Measurements from ENCODE around the gene APIP.
A peak's percentile ranks its signal among the peaks of the same experiment; 100 is the strongest.

Gene APIP, protein sequence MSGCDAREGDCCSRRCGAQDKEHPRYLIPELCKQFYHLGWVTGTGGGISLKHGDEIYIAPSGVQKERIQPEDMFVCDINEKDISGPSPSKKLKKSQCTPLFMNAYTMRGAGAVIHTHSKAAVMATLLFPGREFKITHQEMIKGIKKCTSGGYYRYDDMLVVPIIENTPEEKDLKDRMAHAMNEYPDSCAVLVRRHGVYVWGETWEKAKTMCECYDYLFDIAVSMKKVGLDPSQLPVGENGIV

GRCh38 chr11:34916015-34916842 lies at the start of gene APIP, which contains the start of gene PDHX:
APIP (minus strand) TSS chr11:34916379; CDS start chr11:34916284, 95 bp downstream.
PDHX (plus strand) TSS chr11:34916618; CDS start chr11:34916656, 38 bp downstream.
- peak; percentile 78 for DNase-seq

DNA sequence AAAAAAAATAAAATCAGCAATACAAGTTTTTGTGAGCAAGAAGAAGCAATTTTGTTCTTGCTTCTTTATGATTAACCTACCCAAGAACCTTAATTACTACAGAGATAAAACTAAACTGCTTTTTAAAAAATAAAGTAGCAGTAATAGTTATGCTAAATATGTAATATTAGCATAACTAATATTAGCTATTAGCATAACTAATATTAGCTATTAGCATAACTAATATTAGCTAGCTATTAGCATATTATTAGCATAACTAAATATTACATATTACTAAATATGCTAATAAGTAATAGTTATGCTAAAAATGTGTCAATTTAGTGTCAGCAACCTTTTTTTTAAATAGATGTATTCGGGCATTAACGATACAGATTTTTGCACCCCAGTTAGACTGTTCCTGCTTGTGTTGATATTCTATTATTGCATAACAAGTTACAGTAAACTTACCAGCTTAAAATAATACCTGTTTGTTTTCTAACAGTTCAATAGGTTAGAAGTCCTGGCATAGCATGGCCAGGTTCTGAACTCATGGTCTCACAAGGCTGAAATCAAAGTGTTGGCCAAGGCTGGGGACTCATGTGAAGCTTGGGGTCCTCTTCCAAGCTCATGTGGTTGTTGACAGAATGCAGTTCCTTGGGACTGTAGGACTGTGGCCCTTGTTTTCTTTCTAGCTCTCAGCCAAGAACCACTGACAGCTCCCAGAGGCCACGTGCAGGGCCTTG lies 48.6 kb upstream of the APIP start:
- no peak for DNase-seq

GRCh38 chr11:34963351-34963750 lies 47.2 kb upstream of the APIP start:
- DNase-seq: no peak

DNA sequence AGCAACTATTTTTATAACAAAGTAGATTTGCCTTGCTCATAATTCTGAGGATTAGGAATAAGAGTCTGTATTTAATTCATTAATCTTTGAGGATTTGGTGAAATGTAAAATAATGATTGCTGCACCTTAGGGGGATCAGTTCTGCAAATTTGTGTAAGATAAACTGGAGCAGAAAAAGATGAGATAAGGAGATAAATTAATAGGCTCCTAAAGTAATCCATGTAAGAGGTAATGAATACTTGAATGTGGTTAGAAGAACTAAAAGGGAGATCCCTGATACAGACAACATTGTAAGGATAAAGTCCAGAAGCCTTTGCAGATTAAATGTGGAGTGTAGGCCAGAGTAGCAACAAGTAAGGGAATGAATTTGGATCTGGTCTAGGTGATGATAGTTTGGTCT lies 45.9 kb upstream of the APIP start:
- no peak for DNase-seq

GRCh38 chr11:34960277-34960676 lies 44.1 kb upstream of the APIP start:
- peak; percentile 68 for DNase-seq

DNA sequence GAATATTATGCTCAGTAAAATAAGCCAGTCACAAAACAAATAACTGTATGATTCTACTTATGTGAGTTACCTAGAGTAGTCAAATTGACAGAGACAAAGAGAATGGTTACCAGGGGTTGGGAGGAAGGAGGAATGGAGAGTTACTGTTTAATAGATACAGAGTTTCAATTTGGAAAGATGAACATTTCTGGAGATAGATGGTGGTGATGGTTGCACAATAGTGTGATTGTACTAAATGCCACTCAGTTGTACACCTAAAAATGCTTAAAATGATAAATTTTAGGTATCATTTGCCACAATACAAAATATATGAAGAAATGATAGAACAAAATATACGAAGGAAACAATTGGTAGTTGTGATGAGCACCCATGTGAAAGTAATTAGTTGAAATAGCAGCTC lies 43.6 kb upstream of the APIP start:
- DNase-seq: no peak

DNA sequence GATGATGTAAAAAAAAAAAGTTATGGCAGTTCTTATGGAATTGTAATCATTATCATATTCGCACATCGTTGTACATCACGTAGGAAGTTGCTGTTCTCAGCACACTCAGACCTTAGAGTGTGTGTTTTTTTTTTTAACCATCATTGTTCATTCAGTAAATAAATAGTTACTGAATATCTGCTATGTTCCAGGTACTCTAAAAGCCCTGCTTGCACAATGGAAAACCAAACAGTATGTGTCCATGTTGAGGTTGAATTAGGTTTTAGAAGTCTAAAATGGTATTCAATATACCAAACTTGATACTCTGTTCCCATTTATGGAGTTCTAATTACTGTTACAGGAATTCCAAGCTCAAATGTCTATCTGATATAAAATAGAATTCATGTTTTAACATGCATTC lies 41.4 kb upstream of the APIP start:
- DNase-seq: no peak

DNA sequence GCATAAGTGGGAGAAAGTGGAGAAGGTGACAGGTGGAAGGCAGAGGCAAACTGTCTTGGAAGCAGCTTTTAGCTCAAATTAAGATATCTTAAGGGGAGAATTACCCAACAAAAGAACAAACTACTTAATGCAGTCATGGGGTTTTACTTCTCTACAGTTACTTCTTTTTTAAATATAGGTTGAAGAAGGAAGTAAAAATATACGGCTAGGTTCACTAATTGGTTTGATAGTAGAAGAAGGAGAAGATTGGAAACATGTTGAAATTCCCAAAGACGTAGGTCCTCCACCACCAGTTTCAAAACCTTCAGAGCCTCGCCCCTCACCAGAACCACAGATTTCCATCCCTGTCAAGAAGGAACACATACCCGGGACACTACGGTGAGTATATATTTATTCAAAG lies 41.0 kb upstream of the APIP start:
- DNase-seq: no peak

GRCh38 chr11:34953955-34954354 lies 37.8 kb upstream of the APIP start:
- DNase-seq: no peak

DNA sequence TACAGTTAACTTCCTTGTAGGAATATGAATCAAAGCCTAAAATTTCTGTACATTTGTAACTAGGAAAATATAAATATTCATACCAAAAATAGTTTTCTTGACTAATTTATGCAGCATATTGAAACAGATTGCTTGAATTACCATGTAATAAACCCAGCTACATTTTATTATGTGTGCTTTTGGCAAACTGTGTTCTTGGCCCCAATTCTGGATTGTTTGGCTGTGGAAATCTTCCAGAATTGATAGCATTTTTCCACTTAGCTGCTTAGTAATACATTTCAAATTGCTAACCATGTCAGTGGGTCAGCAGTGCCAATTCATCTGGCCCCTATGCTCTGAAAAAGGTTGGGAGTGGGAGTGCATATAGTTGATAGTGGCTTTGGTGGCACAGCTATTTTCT lies 32.5 kb upstream of the APIP start:
- no peak for DNase-seq

GRCh38 chr11:34944692-34945091 lies 28.5 kb upstream of the APIP start:
- no peak for DNase-seq

DNA sequence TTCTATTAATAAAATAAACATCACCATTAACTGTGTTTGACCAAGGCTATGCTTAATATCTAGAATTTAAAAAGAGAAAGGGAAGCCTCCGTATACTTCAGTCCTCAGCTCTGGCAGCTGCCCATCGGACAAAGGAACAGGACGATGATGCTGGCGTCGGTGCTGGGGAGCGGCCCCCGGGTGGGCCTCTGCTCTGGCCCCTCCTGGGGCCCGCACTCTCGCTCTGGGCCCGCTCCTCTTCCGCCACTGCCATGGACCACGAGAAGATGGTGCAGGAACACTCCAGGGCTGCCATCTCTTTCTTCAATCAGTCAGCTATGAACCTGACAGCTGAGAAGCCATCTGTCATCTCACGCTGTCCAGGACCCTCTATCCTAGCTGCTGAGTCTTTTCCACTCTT lies 25.5 kb upstream of the APIP start:
- no peak for DNase-seq

- DNase-seq: no peak
Observed at GRCh38 chr11:34940026-34940677, 24.0 kb upstream of the APIP start.

GRCh38 chr11:34938611-34939010 lies 22.4 kb upstream of the APIP start:
- no peak for DNase-seq

GRCh38 chr11:34936945-34937629 lies 20.9 kb upstream of the APIP start:
- DNase-seq: no peak

DNA sequence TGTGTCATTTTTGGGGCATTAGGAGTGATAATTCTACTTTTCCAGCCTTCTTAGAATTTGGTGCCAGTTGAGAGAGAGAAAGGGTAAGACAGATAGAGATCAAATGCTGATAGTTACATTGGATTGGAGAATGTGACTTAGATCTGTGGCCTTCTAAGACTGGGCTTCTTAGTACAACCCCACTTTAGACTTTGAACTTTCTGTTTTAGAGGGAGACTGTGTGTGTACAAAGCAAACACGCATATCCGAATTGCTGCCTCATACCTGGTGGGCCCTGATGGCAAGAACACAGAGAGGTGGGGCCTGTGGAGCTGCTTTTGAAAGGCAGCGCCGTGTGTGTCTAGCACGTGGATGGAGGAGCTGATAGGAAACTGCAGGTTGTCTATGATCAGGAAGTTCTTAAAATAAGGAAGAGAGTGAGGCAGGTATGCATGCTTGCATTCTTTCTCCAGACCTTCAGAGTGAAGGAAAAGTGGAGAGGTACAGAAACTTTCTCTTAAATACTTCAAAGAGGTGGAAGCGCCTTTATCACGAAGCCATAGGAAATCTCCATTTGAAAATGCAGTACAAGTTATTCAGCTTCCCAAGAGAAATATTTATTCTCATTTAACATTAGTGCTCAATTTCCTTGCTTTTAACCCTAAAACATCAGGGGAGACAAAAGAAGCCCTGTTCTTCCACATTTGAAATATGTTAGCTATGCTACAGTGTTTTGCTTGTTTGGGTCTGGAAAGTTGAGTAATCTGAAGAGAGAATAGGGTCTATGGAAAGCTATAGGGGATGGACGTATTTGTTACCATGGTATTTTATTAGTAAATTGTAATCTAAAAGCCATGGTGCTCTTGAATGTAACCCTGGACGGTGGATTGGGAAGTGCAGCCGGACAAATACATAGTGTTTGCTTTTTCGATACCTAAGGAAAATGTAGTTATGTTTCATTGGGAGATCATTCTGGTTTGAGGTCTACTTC lies 13.9 kb upstream of the APIP start:
- no peak for DNase-seq

DNA sequence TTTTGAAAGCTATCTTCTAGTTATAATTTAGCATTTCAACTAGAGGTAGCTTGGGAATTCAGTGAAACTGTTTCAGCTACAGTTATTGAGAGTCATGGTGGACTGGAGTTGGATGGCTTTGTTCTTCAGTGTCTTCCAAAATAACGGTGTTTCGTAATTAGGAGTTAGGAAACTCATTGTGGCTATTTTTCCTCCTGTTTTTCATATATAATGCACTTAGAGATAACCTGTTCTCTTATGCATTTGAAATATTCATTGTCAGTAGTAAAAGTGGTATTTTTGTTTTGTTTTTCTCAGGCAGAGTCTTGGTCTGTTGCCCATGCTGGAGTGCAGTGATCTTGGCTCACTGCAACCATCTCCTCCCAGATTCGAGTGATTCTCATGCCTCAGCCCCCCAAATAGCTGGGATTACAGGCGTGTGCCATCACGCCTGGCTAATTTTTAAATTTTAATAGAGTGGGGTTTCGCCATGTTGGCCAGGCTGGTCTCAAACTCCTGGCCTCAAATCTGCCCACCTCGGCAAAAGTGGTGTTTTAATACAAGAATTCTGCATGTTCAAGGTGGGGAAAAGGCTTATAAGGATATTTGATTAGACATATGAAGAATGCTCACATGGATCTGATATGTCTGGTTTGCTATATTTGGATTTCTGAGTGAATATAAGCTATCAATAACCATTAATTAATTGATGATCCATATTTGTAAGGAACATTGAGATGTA lies 12.9 kb upstream of the APIP start:
- DNase-seq: no peak

DNA sequence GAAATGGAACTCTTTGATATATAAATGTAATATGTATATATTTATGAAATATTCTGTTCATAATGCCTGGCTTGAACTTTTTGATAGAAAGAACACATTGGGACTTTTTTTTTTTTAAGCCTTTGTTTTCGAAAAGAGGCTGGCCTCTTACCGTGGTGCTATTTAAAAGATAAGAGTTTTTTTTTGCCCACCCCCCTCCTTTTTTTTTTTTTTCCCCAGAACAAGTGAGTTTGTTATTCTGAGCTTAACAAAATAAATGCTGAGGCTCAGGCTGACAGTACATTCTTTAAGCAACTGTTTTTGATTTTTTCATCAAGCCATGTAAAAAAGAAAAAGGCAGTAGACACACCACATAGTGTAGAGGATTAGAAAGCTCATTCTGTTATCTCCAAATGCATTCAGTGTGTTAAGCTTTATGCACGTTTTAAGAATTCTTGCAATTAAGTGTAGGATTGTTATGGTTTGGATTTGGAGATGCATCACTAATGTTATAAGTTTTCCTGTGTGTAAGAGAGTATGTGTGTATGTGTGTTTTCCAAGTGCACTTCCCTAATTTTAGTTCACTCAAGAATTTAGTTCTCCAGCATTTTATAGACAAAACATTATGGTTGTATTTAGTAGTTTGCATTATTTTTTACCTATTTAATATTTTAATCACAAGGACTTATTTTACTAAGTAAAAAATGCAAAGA lies 12.2 kb upstream of the APIP start:
- DNase-seq: no peak

DNA sequence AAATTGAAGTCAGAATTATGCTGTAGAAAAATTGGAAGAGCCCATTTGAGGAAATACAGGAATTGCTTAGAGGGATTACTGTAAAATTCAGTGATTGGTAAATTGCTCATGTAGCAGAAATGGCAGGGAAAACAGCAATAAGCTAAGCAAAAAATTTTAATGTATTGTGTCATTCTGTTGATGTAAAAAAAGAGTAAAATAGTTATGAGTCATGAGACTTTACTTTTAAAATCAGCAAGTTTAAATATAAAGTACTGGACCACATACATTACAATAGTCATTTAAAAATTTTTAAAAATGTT lies 10.6 kb upstream of the APIP start:
- DNase-seq: no peak
